ENCODE data around the gene RBM33.

RBM33 gene

DNA sequence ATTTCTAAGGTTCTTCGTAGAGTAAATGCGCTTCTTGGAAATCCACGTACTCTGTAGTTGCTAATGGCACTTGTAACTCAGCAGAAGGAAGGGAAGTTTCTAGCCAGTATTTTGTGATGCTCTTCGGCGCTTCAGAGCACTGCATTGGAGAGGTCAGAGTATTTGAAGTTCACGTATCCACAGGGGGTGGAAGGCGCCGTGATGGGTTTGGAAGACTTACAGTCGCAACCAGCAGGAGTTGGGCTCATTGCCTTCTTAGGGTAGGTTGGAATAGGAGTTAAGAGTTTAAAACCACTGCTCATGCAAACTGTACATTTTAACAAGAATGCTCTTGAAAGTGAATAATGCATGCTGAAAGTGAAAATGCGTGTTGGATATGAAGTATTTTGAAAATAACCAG lies 118.7 kb downstream of the RBM33 start:
- DNase-seq (ENCODE audit: low spot score) (no peak), ATAC-seq (ENCODE audit: low read depth) (no peak)
- Histone ChIP-seq H3K4me1 (ENCODE audit: insufficient read depth, poor library complexity, severe bottlenecking) (no peaks in the 10 kb centered on the region), H3K9me3 (ENCODE audit: severe bottlenecking) (no peaks in the 10 kb centered on the region), H3K4me3 (ENCODE audit: severe bottlenecking) (no peak overlapping the region), H3K36me3 (ENCODE audit: low read depth) (peaks cover 49% of the 10 kb centered on the region), H3K27me3 (ENCODE audit: insufficient read depth, poor library complexity, severe bottlenecking) (no peaks in the 10 kb centered on the region), H3K27ac (ENCODE audit: poor library complexity, severe bottlenecking) (no peak overlapping the region)
- TF ChIP-seq, protein P1, sequence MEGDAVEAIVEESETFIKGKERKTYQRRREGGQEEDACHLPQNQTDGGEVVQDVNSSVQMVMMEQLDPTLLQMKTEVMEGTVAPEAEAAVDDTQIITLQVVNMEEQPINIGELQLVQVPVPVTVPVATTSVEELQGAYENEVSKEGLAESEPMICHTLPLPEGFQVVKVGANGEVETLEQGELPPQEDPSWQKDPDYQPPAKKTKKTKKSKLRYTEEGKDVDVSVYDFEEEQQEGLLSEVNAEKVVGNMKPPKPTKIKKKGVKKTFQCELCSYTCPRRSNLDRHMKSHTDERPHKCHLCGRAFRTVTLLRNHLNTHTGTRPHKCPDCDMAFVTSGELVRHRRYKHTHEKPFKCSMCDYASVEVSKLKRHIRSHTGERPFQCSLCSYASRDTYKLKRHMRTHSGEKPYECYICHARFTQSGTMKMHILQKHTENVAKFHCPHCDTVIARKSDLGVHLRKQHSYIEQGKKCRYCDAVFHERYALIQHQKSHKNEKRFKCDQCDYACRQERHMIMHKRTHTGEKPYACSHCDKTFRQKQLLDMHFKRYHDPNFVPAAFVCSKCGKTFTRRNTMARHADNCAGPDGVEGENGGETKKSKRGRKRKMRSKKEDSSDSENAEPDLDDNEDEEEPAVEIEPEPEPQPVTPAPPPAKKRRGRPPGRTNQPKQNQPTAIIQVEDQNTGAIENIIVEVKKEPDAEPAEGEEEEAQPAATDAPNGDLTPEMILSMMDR (IDR thresholded peaks at IDR 0.05; ENCODE audit: poor library complexity, severe bottlenecking), result no peak

DNA sequence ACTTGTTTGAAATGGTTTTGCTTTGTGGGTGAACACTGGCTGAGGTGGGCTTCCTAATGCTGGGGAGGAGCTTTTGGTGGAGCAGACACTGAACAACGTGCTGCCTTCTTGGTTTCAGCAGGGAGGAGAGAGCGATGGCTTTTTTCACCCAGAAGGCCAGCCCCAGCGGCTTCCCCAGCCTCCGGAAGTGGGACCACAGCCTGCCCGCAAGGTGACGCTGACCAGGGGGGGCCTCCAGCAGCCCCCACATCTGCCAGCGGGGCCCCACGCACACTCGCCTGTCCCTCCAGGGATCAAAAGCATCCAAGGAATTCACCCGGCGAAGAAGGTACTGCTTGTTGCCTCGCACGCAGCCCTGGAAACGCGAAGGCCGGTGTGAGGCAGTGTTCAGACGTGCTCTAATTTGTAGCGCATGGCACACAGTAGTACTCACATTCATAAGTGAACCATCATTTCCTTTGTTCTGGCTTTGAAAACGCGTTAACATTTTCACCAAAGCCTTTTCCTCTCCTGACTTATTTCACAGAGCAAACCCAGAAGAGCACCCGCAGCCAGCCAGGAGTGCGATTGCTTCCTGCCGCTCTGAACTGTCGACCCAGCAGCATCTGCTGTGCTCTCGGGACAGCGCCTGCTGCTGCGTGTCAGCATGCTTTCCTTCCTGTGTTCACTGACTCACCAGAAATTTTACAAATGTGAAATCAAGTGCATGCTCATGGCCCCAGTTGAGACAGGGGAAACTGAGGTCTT lies 119.4 kb downstream of the RBM33 start:
- ATAC-seq (ENCODE audit: low read depth) (no peak), DNase-seq (ENCODE audit: low spot score) (no peak)
- Histone ChIP-seq H3K27ac (ENCODE audit: poor library complexity, severe bottlenecking) (no peak overlapping the region), H3K9me3 (ENCODE audit: severe bottlenecking) (no peaks in the 10 kb centered on the region), H3K4me3 (ENCODE audit: severe bottlenecking) (no peak overlapping the region), H3K4me1 (ENCODE audit: insufficient read depth, poor library complexity, severe bottlenecking) (no peaks in the 10 kb centered on the region), H3K27me3 (ENCODE audit: insufficient read depth, poor library complexity, severe bottlenecking) (no peaks in the 10 kb centered on the region), H3K36me3 (ENCODE audit: low read depth) (peaks cover 55% of the 10 kb centered on the region)
- TF ChIP-seq, protein P1 (IDR thresholded peaks at IDR 0.05; ENCODE audit: poor library complexity, severe bottlenecking), result no peak

- H3K4me3 ChIP-seq (ENCODE audit: severe bottlenecking), result no peak overlapping the region
- no peak for ATAC-seq (ENCODE audit: low read depth)
These were observed 120.0 kb downstream of the RBM33 start for GRCh38 chr7:155764438-155764793.

DNA sequence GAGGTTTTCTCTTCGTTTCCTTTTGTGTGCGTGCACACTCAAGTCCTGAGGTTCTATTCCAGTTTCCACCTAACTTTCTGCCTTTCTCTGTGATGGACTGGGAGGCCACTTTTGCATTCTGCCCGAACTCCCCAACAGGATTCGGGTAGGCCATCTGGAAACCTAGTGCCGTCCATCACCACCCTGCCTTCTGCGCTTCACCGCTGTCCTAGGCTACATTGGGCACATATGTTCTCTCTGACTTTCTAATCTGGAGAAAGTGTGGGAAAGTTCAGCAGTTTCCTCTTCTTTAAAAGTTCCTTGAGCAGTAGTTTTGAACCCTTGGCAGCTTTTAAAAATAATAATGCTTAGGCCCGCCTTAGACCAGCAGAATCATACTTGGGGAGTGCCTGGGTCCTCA lies 121.0 kb downstream of the RBM33 start:
- Histone ChIP-seq H3K4me3 (ENCODE audit: severe bottlenecking) (no peak overlapping the region), H3K9me3 (ENCODE audit: severe bottlenecking) (no peaks in the 10 kb centered on the region), H3K4me1 (ENCODE audit: insufficient read depth, poor library complexity, severe bottlenecking) (no peaks in the 10 kb centered on the region), H3K27ac (ENCODE audit: poor library complexity, severe bottlenecking) (no peak overlapping the region), H3K36me3 (ENCODE audit: low read depth) (peaks cover 71% of the 10 kb centered on the region), H3K27me3 (ENCODE audit: insufficient read depth, poor library complexity, severe bottlenecking) (no peaks in the 10 kb centered on the region)
- no peak for ATAC-seq (ENCODE audit: low read depth)
- no peak for DNase-seq (ENCODE audit: low spot score)
- TF ChIP-seq, protein P1 (IDR thresholded peaks at IDR 0.05; ENCODE audit: poor library complexity, severe bottlenecking), result no peak

More at GRCh38 chr7:155764438-155764793, 120.0 kb downstream of the RBM33 start:
- no peaks in the 10 kb centered on the region for H3K9me3 ChIP-seq (ENCODE audit: severe bottlenecking)
- DNase-seq (ENCODE audit: low spot score), result no peak
- no peak overlapping the region for H3K27ac ChIP-seq (ENCODE audit: poor library complexity, severe bottlenecking)
- H3K4me1 ChIP-seq (ENCODE audit: insufficient read depth, poor library complexity, severe bottlenecking), result no peaks in the 10 kb centered on the region
- TF ChIP-seq, protein P1 (IDR thresholded peaks at IDR 0.05; ENCODE audit: poor library complexity, severe bottlenecking), result no peak
- no peaks in the 10 kb centered on the region for H3K27me3 ChIP-seq (ENCODE audit: insufficient read depth, poor library complexity, severe bottlenecking)
- H3K36me3 ChIP-seq (ENCODE audit: low read depth), result peaks cover 60% of the 10 kb centered on the region

DNA sequence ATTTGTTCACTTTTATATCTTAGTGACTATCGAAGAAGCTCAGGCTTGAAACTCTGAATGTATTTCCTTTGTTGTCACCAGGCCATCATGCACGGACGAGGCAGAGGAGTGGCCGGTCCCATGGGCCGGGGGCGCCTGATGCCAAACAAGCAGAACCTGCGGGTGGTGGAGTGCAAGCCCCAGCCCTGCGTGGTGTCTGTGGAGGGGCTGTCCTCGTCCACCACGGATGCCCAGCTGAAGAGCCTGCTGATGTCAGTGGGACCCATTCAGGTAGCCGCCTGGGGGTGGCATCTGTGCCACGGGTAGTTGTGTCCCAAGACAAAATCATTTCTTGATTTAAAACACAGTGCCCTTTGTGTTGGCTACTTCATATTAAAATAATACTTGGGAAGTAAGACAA lies 121.9 kb downstream of the RBM33 start:
- no peaks in the 10 kb centered on the region for H3K9me3 ChIP-seq (ENCODE audit: severe bottlenecking)
- TF ChIP-seq, protein P1 (IDR thresholded peaks at IDR 0.05; ENCODE audit: poor library complexity, severe bottlenecking), result no peak
- no peaks in the 10 kb centered on the region for H3K27me3 ChIP-seq (ENCODE audit: insufficient read depth, poor library complexity, severe bottlenecking)
- ATAC-seq (ENCODE audit: low read depth) (no peak), DNase-seq (ENCODE audit: low spot score) (no peak)
- H3K4me1 ChIP-seq (ENCODE audit: insufficient read depth, poor library complexity, severe bottlenecking), result no peaks in the 10 kb centered on the region
- H3K27ac ChIP-seq (ENCODE audit: poor library complexity, severe bottlenecking), result no peak overlapping the region
- peaks cover 80% of the 10 kb centered on the region for H3K36me3 ChIP-seq (ENCODE audit: low read depth)
- no peak overlapping the region for H3K4me3 ChIP-seq (ENCODE audit: severe bottlenecking)
